Endothelial cell of umbilical vein (primary cell): Measurements from ENCODE around the gene HOXB5. TPM values are rescaled to one million over a fixed set of nuclear protein-coding genes. Genes with fewer than 3 reads are reported as not detected.

ENCODE experiments used
- BruUV-seq: library from RNA; stranded (reverse); fragments of 400-500 nt; replicated peaks from 2 replicates; lab custom pipeline; 2021; lab: Mats Ljungman, UMichigan
- CTCF ChIA-PET: fragments of 300-600, 350-600 bp; sonication (Branson Sonifier 250); formaldehyde crosslinking; loops from one replicate; lab custom pipeline; 2021; ENCODE audit warnings: antibody characterized with exemption, inconsistent platforms; lab: Charles Lee
- POLR2A ChIA-PET: fragments of 300-600, 350-600 bp; sonication (Branson Sonifier 250); formaldehyde crosslinking; loops from one replicate; lab custom pipeline; 2021; ENCODE audit warnings: antibody characterized with exemption, inconsistent platforms; lab: Charles Lee
- DNase-seq: peaks from one replicate; pipeline ENCODE4 v3.0.0-alpha.2; 2011; ENCODE audit warnings: low read depth, low spot score
- FAIRE-seq: peaks from 2 replicates; lab custom pipeline; 2011; peaks lifted over from hg19 to GRCh38; lab: Jason Lieb, UNC
- H2AFZ ChIP-seq: 2 replicates; pipeline ENCODE4 v1.6.0; 2012; ENCODE audit warnings: low read depth, low read length, control low read depth, inconsistent platforms
- H3K27ac ChIP-seq: 2 replicates; pipeline ENCODE4 v1.5.1; 2011; ENCODE audit warnings: low read depth, mild to moderate bottlenecking, control low read depth, low read length, moderate library complexity; ENCODE audit not compliant: insufficient read depth
- H3K27me3 ChIP-seq, 2 experiments: 2 replicates each; pipeline versions ENCODE4 v1.6.0 to v1.6.1; 2011; ENCODE audit warnings: low read length in 2 of 2, mixed read lengths in 1 of 2; ENCODE audit not compliant: control insufficient read depth in 2 of 2, insufficient read depth in 2 of 2
- H3K36me3 ChIP-seq, 2 experiments: 2 replicates in 1 of 2; 3 replicates in 1 of 2; pipeline ENCODE4 v1.5.1; 2011; ENCODE audit warnings: low read length in 2 of 2, mild to moderate bottlenecking in 1 of 2, moderate library complexity in 1 of 2; ENCODE audit not compliant: control insufficient read depth in 2 of 2, insufficient read depth in 2 of 2; ENCODE audit errors: extremely low read depth in 1 of 2
- H3K4me1 ChIP-seq: 3 replicates; pipeline ENCODE4 v1.5.1; 2011; ENCODE audit warnings: mild to moderate bottlenecking, low read length; ENCODE audit not compliant: control insufficient read depth, insufficient read depth; ENCODE audit errors: extremely low read depth
- H3K4me2 ChIP-seq: 2 replicates; pipeline ENCODE4 v1.6.1; 2011; ENCODE audit warnings: low read length, control low read depth, mixed read lengths; ENCODE audit not compliant: insufficient read depth
- H3K4me3 ChIP-seq, 3 experiments: fragments of 200-600 bp in 1 of 3; sonication (generic), shearing (Covaris generic) in 1 of 3; replicated peaks in 1 of 3; 2 replicates each; pipeline ENCODE4 v1.5.1; 2011 to 2016; ENCODE audit warnings: control low read depth in 3 of 3, low read length in 3 of 3, mild to moderate bottlenecking in 2 of 3, inconsistent platforms in 1 of 3, low read depth in 1 of 3, moderate library complexity in 1 of 3; ENCODE audit not compliant: insufficient read depth in 1 of 3
- H3K79me2 ChIP-seq: 2 replicates; pipeline ENCODE4 v1.6.0; 2012; ENCODE audit warnings: low read length, inconsistent platforms; ENCODE audit not compliant: control insufficient read depth, insufficient read depth
- H3K9ac ChIP-seq: replicated peaks from 2 replicates; pipeline ENCODE3; 2011; ENCODE audit warnings: low read length, control low read depth; ENCODE audit not compliant: insufficient read depth; ENCODE audit errors: extremely low read depth
- H3K9me1 ChIP-seq: replicated peaks from 3 replicates; pipeline ENCODE4 v1.6.0; 2011; ENCODE audit warnings: mild to moderate bottlenecking, low read length; ENCODE audit not compliant: control insufficient read depth, insufficient read depth; ENCODE audit errors: extremely low read depth
- H3K9me3 ChIP-seq: replicated peaks from 2 replicates; pipeline ENCODE4 v1.5.1; 2012; ENCODE audit warnings: low read length, inconsistent platforms; ENCODE audit not compliant: control insufficient read depth, insufficient read depth
- H4K20me1 ChIP-seq: replicated peaks from 2 replicates; pipeline ENCODE3; 2011; ENCODE audit warnings: mild to moderate bottlenecking, low read length; ENCODE audit not compliant: control insufficient read depth, insufficient read depth; ENCODE audit errors: extremely low read depth
- EZH2 ChIP-seq: IDR thresholded peaks from 2 replicates; pipeline ENCODE4 v1.6.1; 2012; ENCODE audit warnings: borderline replicate concordance, low read depth, mild to moderate bottlenecking, moderate library complexity, low read length, inconsistent platforms; ENCODE audit not compliant: severe bottlenecking
- FOS ChIP-seq: IDR thresholded peaks from 2 replicates; pipeline ENCODE4 v1.6.1; 2011; ENCODE audit warnings: mild to moderate bottlenecking, low read length, moderate library complexity, borderline replicate concordance; ENCODE audit not compliant: insufficient read depth
- GATA2 ChIP-seq: IDR thresholded peaks from 2 replicates; pipeline ENCODE4 v1.7.0; 2011; ENCODE audit warnings: low read depth, mild to moderate bottlenecking, moderate library complexity, mixed read lengths, low read length; ENCODE audit not compliant: insufficient read length, insufficient read depth
- JUN ChIP-seq: IDR thresholded peaks from 2 replicates; pipeline ENCODE4 v1.6.1; 2011; ENCODE audit warnings: borderline replicate concordance, low read depth; ENCODE audit not compliant: insufficient read length, insufficient read depth
- MYC ChIP-seq: IDR thresholded peaks from one replicate; pipeline ENCODE4 v1.6.1; 2011; ENCODE audit warnings: mild to moderate bottlenecking, low read depth, low read length
- POLR2A ChIP-seq: IDR thresholded peaks from 2 replicates; pipeline ENCODE4 v1.6.1; 2012; ENCODE audit warnings: low read depth, mild to moderate bottlenecking, control low read depth, low read length
- POLR2AphosphoS5 ChIP-seq: IDR thresholded peaks from 2 replicates; pipeline ENCODE4 v1.6.1; 2012; ENCODE audit warnings: low read depth, mild to moderate bottlenecking, control low read depth, low read length, moderate library complexity; ENCODE audit not compliant: insufficient read depth
- dilution Hi-C: fragments of 300-500 bp; cut with MboI; formaldehyde crosslinking; loops from one replicate; pipeline ENCODE4 v1.15.0; 2019; ENCODE audit warnings: low sequenced_read_pairs; ENCODE audit not compliant: extremely low pct_ligation_motif_present
- intact Hi-C: fragments of 100-400 bp; cut with micrococcal nuclease; formaldehyde crosslinking; loops from one replicate; pipeline ENCODE4 v1.10.0; 2022
- polyA plus RNA-seq, 4 experiments: library from polyadenylated mRNA; depleted of rRNA in 3 of 4; stranded (reverse) in 3 of 4; unstranded in 1 of 4; fragments of >200 nt; gene quantifications; 2 replicates each; pipeline versions ENCODE4 v1.2.1 to v1.2.3, GENCODE V29; 2011 to 2012; ENCODE audit warnings: missing spikeins in 1 of 4
- total RNA-seq: library from RNA; stranded (reverse); gene quantifications from 2 replicates; pipeline ENCODE4 v1.2.3, GENCODE V29; 2021
- TF ChIP-seq, protein P1 (sequence below): IDR thresholded peaks from 2 replicates; pipeline ENCODE4 v1.6.1; 2011; ENCODE audit not compliant: insufficient read depth, insufficient read length
- TF ChIP-seq, protein P2 (sequence below), 2 donors: IDR thresholded peaks; 1 replicate in 1 of 2; 2 replicates in 1 of 2; pipeline ENCODE4 v1.5.1; 2011; ENCODE audit warnings: low read length in 2 of 2, mild to moderate bottlenecking in 2 of 2, moderate library complexity in 2 of 2, control low read depth in 1 of 2, inconsistent platforms in 1 of 2, low read depth in 1 of 2; ENCODE audit not compliant: insufficient read depth in 1 of 2; ENCODE audit errors: extremely low read depth in 1 of 2

Gene HOXB5
- total and polyA plus RNA-seq, 2 donors (not counting 3 experiments of a cell fraction or from before 2014, with no cell fraction given) = 2.0 to 8.5 TPM

DNA sequence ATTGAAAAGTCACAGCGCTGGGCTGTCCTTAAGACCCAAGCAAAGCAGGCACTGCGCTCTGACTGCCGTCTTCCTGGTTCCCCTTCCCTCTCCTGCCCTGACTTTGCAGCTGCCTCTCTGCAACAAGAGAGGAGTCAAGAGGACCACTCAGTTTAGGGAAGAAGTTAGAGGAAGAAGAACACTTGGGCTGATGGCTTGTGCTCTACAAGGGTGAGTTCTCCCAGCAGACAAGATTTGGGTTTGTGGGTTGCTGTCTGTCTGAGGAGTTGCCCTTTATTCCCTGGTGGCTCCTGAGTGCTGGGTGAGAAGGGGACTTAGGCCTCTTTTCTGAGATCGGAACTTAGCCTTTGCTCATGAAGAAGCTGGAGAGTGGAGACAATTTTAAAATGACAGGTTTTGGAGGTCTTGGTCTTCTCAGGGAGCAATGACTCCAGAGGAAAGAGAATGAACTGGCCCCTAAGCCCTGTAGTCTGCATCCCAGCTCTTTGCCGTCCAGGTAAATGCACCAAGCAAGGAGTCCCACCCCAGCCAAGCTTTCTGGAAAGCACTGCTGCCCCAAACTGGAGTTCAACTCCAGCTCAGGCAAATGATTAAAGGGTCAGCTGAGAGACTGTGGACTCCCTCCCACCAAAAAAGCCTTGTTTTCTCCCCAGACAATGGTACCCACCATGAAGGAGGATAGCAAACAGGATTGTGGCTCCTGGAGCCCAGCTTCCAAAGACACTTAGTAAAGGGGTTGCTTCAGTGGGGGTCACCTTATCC, 35.3 kb upstream of the HOXB5 start:
- no TSS peak for BruUV-seq
- no peak for FAIRE-seq
- no peak overlapping the region for H3K27ac ChIP-seq
- no peak overlapping the region for H3K4me3 ChIP-seq
- H3K27me3 ChIP-seq = peaks cover 64 to 96% of the 10 kb centered on the region in 2 experiments
- H3K36me3 ChIP-seq = no peaks in the 10 kb centered on the region
- H4K20me1 ChIP-seq = no peaks in the 10 kb centered on the region
- H3K79me2 ChIP-seq = no peaks in the 10 kb centered on the region
- dilution Hi-C loops (no loop called here), intact Hi-C loops (no loop called here)
- TF ChIP-seq FOS (no peak), GATA2 (no peak), POLR2AphosphoS5 (no peak), JUN (no peak), EZH2 (no peak), POLR2A (no peak), MYC (no peak)
- TF ChIP-seq, protein P1, sequence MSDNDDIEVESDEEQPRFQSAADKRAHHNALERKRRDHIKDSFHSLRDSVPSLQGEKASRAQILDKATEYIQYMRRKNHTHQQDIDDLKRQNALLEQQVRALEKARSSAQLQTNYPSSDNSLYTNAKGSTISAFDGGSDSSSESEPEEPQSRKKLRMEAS = no peak
- TF ChIP-seq, protein P2, sequence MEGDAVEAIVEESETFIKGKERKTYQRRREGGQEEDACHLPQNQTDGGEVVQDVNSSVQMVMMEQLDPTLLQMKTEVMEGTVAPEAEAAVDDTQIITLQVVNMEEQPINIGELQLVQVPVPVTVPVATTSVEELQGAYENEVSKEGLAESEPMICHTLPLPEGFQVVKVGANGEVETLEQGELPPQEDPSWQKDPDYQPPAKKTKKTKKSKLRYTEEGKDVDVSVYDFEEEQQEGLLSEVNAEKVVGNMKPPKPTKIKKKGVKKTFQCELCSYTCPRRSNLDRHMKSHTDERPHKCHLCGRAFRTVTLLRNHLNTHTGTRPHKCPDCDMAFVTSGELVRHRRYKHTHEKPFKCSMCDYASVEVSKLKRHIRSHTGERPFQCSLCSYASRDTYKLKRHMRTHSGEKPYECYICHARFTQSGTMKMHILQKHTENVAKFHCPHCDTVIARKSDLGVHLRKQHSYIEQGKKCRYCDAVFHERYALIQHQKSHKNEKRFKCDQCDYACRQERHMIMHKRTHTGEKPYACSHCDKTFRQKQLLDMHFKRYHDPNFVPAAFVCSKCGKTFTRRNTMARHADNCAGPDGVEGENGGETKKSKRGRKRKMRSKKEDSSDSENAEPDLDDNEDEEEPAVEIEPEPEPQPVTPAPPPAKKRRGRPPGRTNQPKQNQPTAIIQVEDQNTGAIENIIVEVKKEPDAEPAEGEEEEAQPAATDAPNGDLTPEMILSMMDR (IDR thresholded peaks at IDR 0.05; ENCODE audit: extremely low read depth in 1 of 2, insufficient read depth in 1 of 2, low read depth in 1 of 2, low read length in 2 of 2) = no peak
- H3K9me1 ChIP-seq = no peaks in the 10 kb centered on the region
- H3K9me3 ChIP-seq = no peaks in the 10 kb centered on the region
- no peak for DNase-seq
- H3K9ac ChIP-seq = no peak overlapping the region
- ChIA-PET CTCF (interaction anchor here (0.9 to 1.0 kb wide), 3 partner anchors 8 to 369 kb away, joined by 3 to 4 read pairs (median 3); no protein-coding TSS in a partner anchor), POLR2A (no interaction called here)
- no peak overlapping the region for H2AFZ ChIP-seq
- H3K4me1 ChIP-seq = peaks cover 13% of the 10 kb centered on the region
- H3K4me2 ChIP-seq = no peak overlapping the region
